PC-9 (cell line): ENCODE data around the gene GPR137B.

Source experiments
- CTCF ChIP-seq: fragments of 200-600 bp; sonication (generic); conservative IDR thresholded peaks from 2 replicates; pipeline ENCODE4 v1.6.1; 2017; ENCODE audit warnings: mixed run types, antibody characterized with exemption, mild to moderate bottlenecking, moderate library complexity
- EZH2 ChIP-seq: fragments of 200-600 bp; sonication (generic); IDR thresholded peaks from 2 replicates; pipeline ENCODE4 v1.8.0; 2017; ENCODE audit warnings: antibody characterized with exemption, low read depth

- TF ChIP-seq CTCF (no peak), EZH2 (no peak)
Measured at GRCh38 chr1:236150986-236151385, 8.6 kb downstream of the GPR137B start.
